GM23338 (cell line): ENCODE data around the gene DET1. TPM values are rescaled to one million over a fixed set of nuclear protein-coding genes. Genes with fewer than 3 reads are reported as not detected.

ENCODE experiments used
- ATAC-seq: fragments of 200-7000 bp; cut with Tn5 transposase; 3 replicates; pipeline ENCODE4 v1.9.1; 2020
- DNase-seq: peaks from one replicate; pipeline ENCODE4 v3.0.0-alpha.2; 2015; ENCODE audit warnings: low spot score
- H2AFZ ChIP-seq: fragments of 200-600 bp; sonication (generic); 2 replicates; pipeline ENCODE4 v1.8.0; 2016; ENCODE audit warnings: antibody characterized with exemption, mild to moderate bottlenecking, moderate library complexity
- H3F3A ChIP-seq: fragments of 200-600 bp; sonication (generic); replicated peaks from 2 replicates; pipeline ENCODE4 v1.8.0; 2017; ENCODE audit warnings: antibody characterized with exemption, mixed run types, low read depth
- H3K27ac ChIP-seq: fragments of 200-600 bp; sonication (generic); 2 replicates; pipeline ENCODE4 v1.6.1; 2016; ENCODE audit warnings: low read depth
- H3K27me3 ChIP-seq: fragments of 200-600 bp; sonication (generic); 2 replicates; pipeline ENCODE4 v1.8.0; 2016; ENCODE audit warnings: mild to moderate bottlenecking, mixed run types, moderate library complexity; ENCODE audit not compliant: insufficient read depth
- H3K36me3 ChIP-seq: fragments of 200-600 bp; sonication (generic); 2 replicates; pipeline ENCODE4 v1.8.0; 2016; ENCODE audit warnings: mild to moderate bottlenecking; ENCODE audit not compliant: insufficient read depth
- H3K4me1 ChIP-seq: fragments of 200-600 bp; sonication (generic); 2 replicates; pipeline ENCODE4 v1.8.0; 2016; ENCODE audit warnings: mild to moderate bottlenecking, moderate library complexity; ENCODE audit not compliant: insufficient read depth
- H3K4me2 ChIP-seq: fragments of 200-600 bp; sonication (generic); 2 replicates; pipeline ENCODE4 v1.7.1; 2017; ENCODE audit warnings: mixed run types
- H3K4me3 ChIP-seq: fragments of 200-600 bp; sonication (generic); 2 replicates; pipeline ENCODE4 v1.6.1; 2016; ENCODE audit warnings: mixed run types
- H3K79me2 ChIP-seq: fragments of 200-600 bp; sonication (generic); replicated peaks from 2 replicates; pipeline ENCODE4 v1.8.0; 2017; ENCODE audit warnings: mild to moderate bottlenecking; ENCODE audit not compliant: insufficient read depth
- H3K9me2 ChIP-seq: fragments of 200-600 bp; sonication (generic); 2 replicates; pipeline ENCODE4 v1.8.0; 2017; ENCODE audit not compliant: insufficient read depth
- H4K20me1 ChIP-seq: fragments of 200-600 bp; sonication (generic); replicated peaks from 2 replicates; pipeline ENCODE4 v1.8.0; 2017; ENCODE audit warnings: mild to moderate bottlenecking; ENCODE audit not compliant: insufficient read depth
- H3K27ac Mint-ChIP-seq: 2 replicates; pipeline ENCODE4 v1.8.0; 2020; ENCODE audit warnings: inconsistent platforms, mild to moderate bottlenecking, moderate library complexity, mixed read lengths
- H3K27me3 Mint-ChIP-seq: 3 replicates; pipeline ENCODE4 v1.8.0; 2022; ENCODE audit warnings: low read depth, mild to moderate bottlenecking, moderate library complexity, mixed read lengths, inconsistent platforms; ENCODE audit not compliant: insufficient read depth, poor library complexity
- H3K36me3 Mint-ChIP-seq: 3 replicates; pipeline ENCODE4 v1.8.0; 2021; ENCODE audit warnings: low read depth, mild to moderate bottlenecking, inconsistent platforms, moderate library complexity, mixed read lengths
- H3K4me1 Mint-ChIP-seq: 3 replicates; pipeline ENCODE4 v1.8.0; 2020; ENCODE audit warnings: mild to moderate bottlenecking, inconsistent platforms, mixed read lengths
- H3K4me3 Mint-ChIP-seq: 3 replicates; pipeline ENCODE4 v1.8.0; 2021; ENCODE audit warnings: moderate library complexity, mild to moderate bottlenecking, inconsistent platforms, mixed read lengths
- H3K9me3 Mint-ChIP-seq: 3 replicates; pipeline ENCODE4 v1.8.0; 2020; ENCODE audit warnings: moderate library complexity, mild to moderate bottlenecking, inconsistent platforms, mixed read lengths
- CREB1 ChIP-seq: fragments of 250-450 bp; sonication (Bioruptor Pico); IDR thresholded peaks from 2 replicates; pipeline ENCODE4 v1.5.0; 2020; ENCODE audit warnings: low read depth, mild to moderate bottlenecking, moderate library complexity
- EZH2 ChIP-seq: fragments of 200-600 bp; sonication (generic); IDR thresholded peaks from one replicate; pipeline ENCODE4 v1.8.0; 2017; ENCODE audit warnings: antibody characterized with exemption, mild to moderate bottlenecking, low read depth; ENCODE audit not compliant: unreplicated experiment
- EZH2phosphoT487 ChIP-seq: fragments of 200-600 bp; sonication (generic); IDR thresholded peaks from one replicate; pipeline ENCODE4 v1.8.1; 2018; ENCODE audit warnings: antibody characterized with exemption; ENCODE audit not compliant: unreplicated experiment
- JUNB ChIP-seq: IDR thresholded peaks from one replicate; pipeline ENCODE4 v1.6.1; 2016; ENCODE audit warnings: antibody characterized with exemption; ENCODE audit not compliant: unreplicated experiment
- NANOG ChIP-seq: IDR thresholded peaks from 2 replicates; pipeline ENCODE4 v1.6.1; 2016; ENCODE audit warnings: antibody characterized with exemption, borderline replicate concordance
- POLR2AphosphoS5 ChIP-seq: IDR thresholded peaks from 2 replicates; pipeline ENCODE4 v1.6.1; 2016; ENCODE audit warnings: antibody characterized with exemption, low read depth
- STAT1 ChIP-seq: IDR thresholded peaks from one replicate; pipeline ENCODE4 v1.6.1; 2016; ENCODE audit warnings: antibody characterized with exemption; ENCODE audit not compliant: unreplicated experiment
- ZNF114 ChIP-seq: fragments of 250-450 bp; sonication (Bioruptor Pico); IDR thresholded peaks from 2 replicates; pipeline ENCODE4 v1.5.0; 2020; ENCODE audit warnings: mild to moderate bottlenecking, moderate library complexity
- ZNF331 ChIP-seq: fragments of 250-450 bp; sonication (Bioruptor Pico); IDR thresholded peaks from 2 replicates; pipeline ENCODE4 v1.5.0; 2020; ENCODE audit warnings: low read depth, mild to moderate bottlenecking, moderate library complexity
- polyA plus RNA-seq: library from polyadenylated mRNA; unstranded; fragments of >200 nt; fragmentation: Nextera tagmentation; extraction: Ambion mirVana; gene quantifications from 2 replicates; pipeline ENCODE4 v1.2.1, GENCODE V29; 2016
- total RNA-seq: library from RNA; depleted of rRNA; stranded (reverse); fragments of >200 nt; shearing (Covaris generic); gene quantifications from 2 replicates; pipeline ENCODE4 v1.2.3, GENCODE V29; 2014
- TF ChIP-seq, protein P1 (sequence below): IDR thresholded peaks from one replicate; pipeline ENCODE4 v1.6.1; 2018; ENCODE audit warnings: antibody characterized with exemption; ENCODE audit not compliant: unreplicated experiment

The DET1 gene
- total and polyA plus RNA-seq, 2 experiments from 2014 or later: 4.2 to 8.6 TPM

DNA sequence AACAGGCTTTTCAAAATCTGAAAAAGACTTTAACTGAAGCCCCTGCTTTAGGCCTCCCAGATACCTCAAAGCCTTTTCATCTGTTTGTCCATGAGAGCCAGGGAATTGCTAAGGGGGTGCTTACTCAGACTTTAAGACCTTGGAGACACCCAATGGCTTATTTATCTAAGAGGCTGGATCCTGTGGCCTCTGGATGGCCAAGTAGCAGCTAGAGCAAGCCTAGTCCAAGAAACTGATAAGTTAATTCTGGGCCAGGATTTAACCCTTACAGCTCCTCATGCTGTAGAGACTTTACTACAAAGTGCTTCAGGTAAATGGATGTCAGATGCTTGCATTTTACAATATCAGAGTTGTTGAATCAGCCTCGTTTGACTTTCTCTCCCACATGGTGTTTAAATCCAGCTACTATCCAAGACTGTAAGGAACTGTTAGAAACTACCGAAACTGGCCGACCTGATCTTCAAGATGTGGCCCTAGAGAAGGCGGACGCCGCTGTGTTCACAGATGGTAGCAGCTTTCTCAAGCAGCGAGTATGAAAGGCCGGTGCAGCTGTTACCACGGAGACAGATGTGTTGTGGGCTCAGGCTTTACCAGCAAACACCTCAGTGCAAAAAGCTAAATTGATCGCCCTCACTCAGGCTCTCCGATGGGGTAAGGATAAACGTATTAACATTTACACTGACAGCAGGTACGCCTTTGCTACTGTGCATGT, 3.3 kb downstream of the DET1 start:
- no peak overlapping the region for H3K4me3 ChIP-seq
- H3F3A ChIP-seq: no peaks in the 10 kb centered on the region; the same call in 1 of the 2 replicates
- Mint-ChIP-seq H3K27ac (no peak overlapping the region), H3K4me1 (peaks cover 27% of the 10 kb centered on the region), H3K4me3 (no peak overlapping the region), H3K36me3 (peaks cover 5% of the 10 kb centered on the region; the same call in 1 of the 3 replicates), H3K27me3 (no peaks in the 10 kb centered on the region), H3K9me3 (no peaks in the 10 kb centered on the region; the same call in 2 of the 3 replicates)
- H3K27me3 ChIP-seq: no peaks in the 10 kb centered on the region
- no peak overlapping the region for H3K4me2 ChIP-seq
- peaks cover 4% of the 10 kb centered on the region; the same call in 1 of the 2 replicates for H3K9me2 ChIP-seq
- no peaks in the 10 kb centered on the region for H3K79me2 ChIP-seq
- DNase-seq: no peak
- ATAC-seq: no peak
- H3K4me1 ChIP-seq: peaks cover 29% of the 10 kb centered on the region
- TF ChIP-seq ZNF114: no peak
- TF ChIP-seq POLR2AphosphoS5: no peak
- no peak for TF ChIP-seq EZH2phosphoT487
- TF ChIP-seq EZH2: no peak
- no peak for TF ChIP-seq STAT1
- no peak for TF ChIP-seq NANOG
- TF ChIP-seq, protein P1, sequence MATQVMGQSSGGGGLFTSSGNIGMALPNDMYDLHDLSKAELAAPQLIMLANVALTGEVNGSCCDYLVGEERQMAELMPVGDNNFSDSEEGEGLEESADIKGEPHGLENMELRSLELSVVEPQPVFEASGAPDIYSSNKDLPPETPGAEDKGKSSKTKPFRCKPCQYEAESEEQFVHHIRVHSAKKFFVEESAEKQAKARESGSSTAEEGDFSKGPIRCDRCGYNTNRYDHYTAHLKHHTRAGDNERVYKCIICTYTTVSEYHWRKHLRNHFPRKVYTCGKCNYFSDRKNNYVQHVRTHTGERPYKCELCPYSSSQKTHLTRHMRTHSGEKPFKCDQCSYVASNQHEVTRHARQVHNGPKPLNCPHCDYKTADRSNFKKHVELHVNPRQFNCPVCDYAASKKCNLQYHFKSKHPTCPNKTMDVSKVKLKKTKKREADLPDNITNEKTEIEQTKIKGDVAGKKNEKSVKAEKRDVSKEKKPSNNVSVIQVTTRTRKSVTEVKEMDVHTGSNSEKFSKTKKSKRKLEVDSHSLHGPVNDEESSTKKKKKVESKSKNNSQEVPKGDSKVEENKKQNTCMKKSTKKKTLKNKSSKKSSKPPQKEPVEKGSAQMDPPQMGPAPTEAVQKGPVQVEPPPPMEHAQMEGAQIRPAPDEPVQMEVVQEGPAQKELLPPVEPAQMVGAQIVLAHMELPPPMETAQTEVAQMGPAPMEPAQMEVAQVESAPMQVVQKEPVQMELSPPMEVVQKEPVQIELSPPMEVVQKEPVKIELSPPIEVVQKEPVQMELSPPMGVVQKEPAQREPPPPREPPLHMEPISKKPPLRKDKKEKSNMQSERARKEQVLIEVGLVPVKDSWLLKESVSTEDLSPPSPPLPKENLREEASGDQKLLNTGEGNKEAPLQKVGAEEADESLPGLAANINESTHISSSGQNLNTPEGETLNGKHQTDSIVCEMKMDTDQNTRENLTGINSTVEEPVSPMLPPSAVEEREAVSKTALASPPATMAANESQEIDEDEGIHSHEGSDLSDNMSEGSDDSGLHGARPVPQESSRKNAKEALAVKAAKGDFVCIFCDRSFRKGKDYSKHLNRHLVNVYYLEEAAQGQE: no peak
- no peak for TF ChIP-seq ZNF331 (CRISPR knock-in tag)
- TF ChIP-seq CREB1 (CRISPR knock-in tag): no peak
- TF ChIP-seq JUNB: no peak
- H3K36me3 ChIP-seq: no peaks in the 10 kb centered on the region
- no peak overlapping the region for H3K27ac ChIP-seq
- H2AFZ ChIP-seq: no peak overlapping the region
- no peaks in the 10 kb centered on the region for H4K20me1 ChIP-seq

DNA sequence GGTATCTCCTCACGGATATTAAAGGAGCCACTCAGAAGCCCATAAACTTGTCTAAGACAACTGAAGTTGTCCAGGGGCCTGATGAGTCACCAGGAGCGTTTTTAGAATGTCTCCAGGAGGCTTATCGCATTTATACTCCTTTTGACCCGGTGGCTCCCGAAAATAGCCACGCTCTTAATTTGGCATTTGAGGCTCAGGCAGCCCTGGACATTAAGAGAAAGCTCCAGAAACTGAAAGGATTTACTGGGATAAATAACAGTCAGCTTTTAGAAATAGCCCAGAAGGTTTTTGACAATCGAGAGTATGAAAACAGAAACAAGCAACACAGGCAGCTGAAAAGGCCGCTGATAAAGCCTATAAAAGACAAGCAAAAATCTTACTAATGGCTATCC, 4.1 kb downstream of the DET1 start:
- H3K9me2 ChIP-seq: peaks cover 4% of the 10 kb centered on the region; the same call in 1 of the 2 replicates
- Mint-ChIP-seq H3K4me3 (no peak overlapping the region), H3K27me3 (no peaks in the 10 kb centered on the region), H3K4me1 (peaks cover 32% of the 10 kb centered on the region), H3K27ac (no peak overlapping the region), H3K36me3 (peaks cover 5% of the 10 kb centered on the region; the same call in 1 of the 3 replicates), H3K9me3 (no peaks in the 10 kb centered on the region; the same call in 2 of the 3 replicates)
- H4K20me1 ChIP-seq: no peaks in the 10 kb centered on the region
- no peak overlapping the region for H3K4me3 ChIP-seq
- no peak for TF ChIP-seq EZH2phosphoT487
- H3K27me3 ChIP-seq: no peaks in the 10 kb centered on the region
- DNase-seq: no peak
- H2AFZ ChIP-seq: no peak overlapping the region
- H3K4me1 ChIP-seq: peaks cover 29% of the 10 kb centered on the region
- 0 out of 2 replicates have a peak overlapping the region, but pooled peaks have one; percentile 43 for H3K4me2 ChIP-seq
- no peak for ATAC-seq
- H3K36me3 ChIP-seq: no peaks in the 10 kb centered on the region
- no peaks in the 10 kb centered on the region; the same call in 1 of the 2 replicates for H3F3A ChIP-seq
- no peaks in the 10 kb centered on the region for H3K79me2 ChIP-seq
- 0 out of 2 replicates have a peak overlapping the region, but pooled peaks have one; percentile 96 for H3K27ac ChIP-seq
